Astrocyte of the spinal cord (primary cell): ENCODE measurements around the gene TMEM239.

Experiments
- DNase-seq: peaks from one replicate; pipeline ENCODE4 v3.0.0; 2011; ENCODE audit warnings: low read depth, low spot score
- H3K4me3 ChIP-seq: 2 replicates; pipeline ENCODE4 v1.5.1; 2011; ENCODE audit warnings: low read depth, mild to moderate bottlenecking, low read length, moderate library complexity
- in situ Hi-C: cut with HindIII; loops from 2 replicates; pipeline ENCODE4 v1.10.0; 2017; ENCODE audit warnings: low sequenced_read_pairs
- TF ChIP-seq, protein P1 (sequence below): IDR thresholded peaks from 2 replicates; pipeline ENCODE4 v1.5.1; 2012; ENCODE audit warnings: low read depth, mild to moderate bottlenecking, low read length, inconsistent platforms

The TMEM239 gene

DNA sequence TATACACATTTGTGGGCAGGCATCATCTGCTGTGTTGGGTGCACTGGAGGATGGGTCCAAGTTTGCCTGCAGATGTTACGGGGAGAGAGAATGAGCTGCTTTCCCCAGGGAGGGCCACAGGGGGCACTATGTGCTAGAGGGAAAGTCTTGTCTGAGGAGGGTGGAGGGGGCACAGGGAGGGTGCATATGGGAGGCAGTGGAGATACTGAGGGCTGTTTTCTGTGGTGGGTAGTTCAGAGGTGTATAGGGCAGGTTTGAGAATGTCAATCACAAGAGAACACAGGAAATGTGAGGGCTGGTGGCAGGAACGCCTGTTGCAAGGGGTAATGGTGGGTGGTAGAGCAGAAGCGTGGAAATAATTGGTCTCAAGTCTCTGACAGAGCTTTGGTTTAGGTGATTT is 49.5 kb downstream of the TMEM239 start:
- in situ Hi-C loops: no loop called here
- TF ChIP-seq, protein P1, sequence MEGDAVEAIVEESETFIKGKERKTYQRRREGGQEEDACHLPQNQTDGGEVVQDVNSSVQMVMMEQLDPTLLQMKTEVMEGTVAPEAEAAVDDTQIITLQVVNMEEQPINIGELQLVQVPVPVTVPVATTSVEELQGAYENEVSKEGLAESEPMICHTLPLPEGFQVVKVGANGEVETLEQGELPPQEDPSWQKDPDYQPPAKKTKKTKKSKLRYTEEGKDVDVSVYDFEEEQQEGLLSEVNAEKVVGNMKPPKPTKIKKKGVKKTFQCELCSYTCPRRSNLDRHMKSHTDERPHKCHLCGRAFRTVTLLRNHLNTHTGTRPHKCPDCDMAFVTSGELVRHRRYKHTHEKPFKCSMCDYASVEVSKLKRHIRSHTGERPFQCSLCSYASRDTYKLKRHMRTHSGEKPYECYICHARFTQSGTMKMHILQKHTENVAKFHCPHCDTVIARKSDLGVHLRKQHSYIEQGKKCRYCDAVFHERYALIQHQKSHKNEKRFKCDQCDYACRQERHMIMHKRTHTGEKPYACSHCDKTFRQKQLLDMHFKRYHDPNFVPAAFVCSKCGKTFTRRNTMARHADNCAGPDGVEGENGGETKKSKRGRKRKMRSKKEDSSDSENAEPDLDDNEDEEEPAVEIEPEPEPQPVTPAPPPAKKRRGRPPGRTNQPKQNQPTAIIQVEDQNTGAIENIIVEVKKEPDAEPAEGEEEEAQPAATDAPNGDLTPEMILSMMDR: peak; percentile 21
- no peak overlapping the region for H3K4me3 ChIP-seq
- DNase-seq: no peak

DNA sequence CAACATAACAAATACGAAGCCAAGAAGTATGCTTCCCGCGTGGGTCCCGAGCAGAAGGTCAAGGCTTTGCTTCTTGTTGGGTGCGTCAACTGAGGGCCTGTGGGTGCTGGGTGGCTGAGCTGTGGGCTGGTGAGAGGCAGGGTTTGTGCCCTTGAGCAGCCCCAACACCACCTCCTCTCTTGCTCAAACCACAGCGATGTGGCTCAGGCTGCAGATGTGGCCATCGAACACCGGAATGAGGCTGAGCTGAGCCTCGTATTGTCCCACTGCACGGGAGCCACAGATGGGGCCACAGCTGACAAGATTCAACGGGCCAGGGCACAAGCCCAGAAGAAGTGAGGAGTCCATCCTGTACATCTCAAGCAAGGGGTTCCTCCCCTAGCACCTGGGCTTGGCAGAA is 50.1 kb downstream of the TMEM239 start:
- H3K4me3 ChIP-seq: no peak overlapping the region
- TF ChIP-seq, protein P1: no peak
- DNase-seq: no peak
- in situ Hi-C loops: no loop called here

DNA sequence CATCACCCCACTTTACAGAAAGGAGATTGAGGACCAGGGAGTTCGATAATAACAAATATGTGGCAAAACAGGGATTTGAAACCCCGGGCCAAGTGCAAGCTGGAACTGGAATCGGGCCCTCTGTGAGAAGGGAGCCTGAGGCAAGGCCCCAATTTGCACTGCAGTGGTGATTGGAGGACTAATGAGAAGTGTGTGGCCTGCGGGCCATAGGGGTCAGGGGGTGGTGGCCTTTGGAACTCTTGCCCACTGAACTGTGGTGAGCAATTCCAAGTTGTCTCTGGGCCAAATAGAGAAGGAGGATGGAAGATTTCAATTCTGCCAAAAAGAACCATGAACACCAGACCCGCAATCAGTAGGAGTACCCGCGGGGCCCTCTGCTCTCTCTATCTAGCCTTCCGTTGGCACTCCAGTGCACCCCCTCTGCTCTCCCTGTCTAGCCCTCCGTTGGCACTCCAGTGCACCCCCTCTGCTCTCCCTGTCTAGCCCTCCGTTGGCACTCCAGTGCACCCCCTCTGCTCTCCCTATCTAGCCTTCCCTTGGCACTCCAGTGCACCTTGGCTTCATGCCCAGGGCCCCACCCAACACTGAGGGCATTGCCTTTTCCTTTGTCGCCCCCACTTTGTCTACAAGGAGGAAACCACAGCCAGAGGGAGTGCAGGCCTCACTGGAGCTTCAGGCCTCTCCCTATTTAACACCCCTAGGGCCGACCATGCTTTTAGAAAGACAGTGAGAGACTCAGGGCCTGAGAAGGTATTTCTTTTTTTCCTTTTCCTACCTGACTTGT is 51.1 kb downstream of the TMEM239 start:
- no peak overlapping the region for H3K4me3 ChIP-seq
- in situ Hi-C loops: no loop called here
- DNase-seq: no peak
- TF ChIP-seq, protein P1: no peak
